ENCODE measurements around the gene GPATCH2. TPM values are rescaled to one million over a fixed set of nuclear protein-coding genes. Genes with fewer than 3 reads are reported as not detected.
"Not testable (repeated sequence)": the region's sequence is repeated elsewhere in the genome, so short reads cannot be mapped to it uniquely, and the experiment has no call there.

The GPATCH2 gene
- total RNA-seq, 1 experiment from 2014 or later: 34.5 TPM

- no peaks in the 10 kb centered on the region for H3K4me1 Mint-ChIP-seq (ENCODE audit: insufficient read depth, unreplicated experiment)
- ChIA-PET CTCF (interaction anchor here (0.6 to 0.9 kb wide), 3 partner anchors 15 to 444 kb away, joined by 3 to 5 read pairs (median 3); no protein-coding TSS in a partner anchor), POLR2A (interaction anchor here (0.6 kb wide), 1 partner anchor 212 kb away, joined by 3 read pairs; no protein-coding TSS in a partner anchor)
- intact Hi-C loops (cut with micrococcal nuclease): no loop called here
- no peaks in the 10 kb centered on the region for H3K9me3 Mint-ChIP-seq (ENCODE audit: unreplicated experiment)
- no peak for TF ChIP-seq CTCF (IDR thresholded peaks at IDR 0.05; ENCODE audit: unreplicated experiment)
- H3K27ac Mint-ChIP-seq (ENCODE audit: low read depth, unreplicated experiment): no peak overlapping the region
- H3K4me3 Mint-ChIP-seq (ENCODE audit: unreplicated experiment): no peak overlapping the region
- no peaks in the 10 kb centered on the region for H3K36me3 Mint-ChIP-seq (ENCODE audit: insufficient read depth, unreplicated experiment)
- no TSS peak for BruUV-seq (replicated peaks)
- H3K27me3 Mint-ChIP-seq (ENCODE audit: insufficient read depth, unreplicated experiment): peaks cover 16% of the 10 kb centered on the region
- DNase-seq (ENCODE audit: unreplicated experiment): no peak
Observed at GRCh38 chr1:217392441-217392840, 238.4 kb downstream of the GPATCH2 start.

GRCh38 chr1:217389895-217390294, 241.0 kb downstream of the GPATCH2 start:
- DNase-seq (ENCODE audit: unreplicated experiment): no peak
- no peak overlapping the region for H3K4me3 Mint-ChIP-seq (ENCODE audit: unreplicated experiment)
- CTCF ChIA-PET: interaction anchor here (0.5 to 0.7 kb wide), 2 partner anchors 436 to 802 kb away, joined by 3 to 5 read pairs; no protein-coding TSS in a partner anchor
- no peak for TF ChIP-seq CTCF (IDR thresholded peaks at IDR 0.05; ENCODE audit: unreplicated experiment)
- no peak overlapping the region for H3K27ac Mint-ChIP-seq (ENCODE audit: low read depth, unreplicated experiment)
- peaks cover 7% of the 10 kb centered on the region for H3K27me3 Mint-ChIP-seq (ENCODE audit: insufficient read depth, unreplicated experiment)
- no peaks in the 10 kb centered on the region for H3K9me3 Mint-ChIP-seq (ENCODE audit: unreplicated experiment)
- no peaks in the 10 kb centered on the region for H3K36me3 Mint-ChIP-seq (ENCODE audit: insufficient read depth, unreplicated experiment)
- H3K4me1 Mint-ChIP-seq (ENCODE audit: insufficient read depth, unreplicated experiment): no peaks in the 10 kb centered on the region
- no TSS peak for BruUV-seq (replicated peaks)
- intact Hi-C loops (cut with micrococcal nuclease): no loop called here
- POLR2A ChIA-PET: no interaction called here

GRCh38 chr1:217388522-217389065, 242.3 kb downstream of the GPATCH2 start:
- H3K9me3 Mint-ChIP-seq (ENCODE audit: unreplicated experiment): no peaks in the 10 kb centered on the region

GRCh38 chr1:217381773-217382172, 249.1 kb downstream of the GPATCH2 start:
- peaks cover 15% of the 10 kb centered on the region for H3K9me3 Mint-ChIP-seq (ENCODE audit: unreplicated experiment)
- H3K27me3 Mint-ChIP-seq (ENCODE audit: insufficient read depth, unreplicated experiment); intact Hi-C loops (cut with micrococcal nuclease); DNase-seq (ENCODE audit: unreplicated experiment); H3K4me3 Mint-ChIP-seq (ENCODE audit: unreplicated experiment); H3K4me1 Mint-ChIP-seq (ENCODE audit: insufficient read depth, unreplicated experiment); H3K27ac Mint-ChIP-seq (ENCODE audit: low read depth, unreplicated experiment); BruUV-seq (replicated peaks); POLR2A ChIA-PET; H3K36me3 Mint-ChIP-seq (ENCODE audit: insufficient read depth, unreplicated experiment): not testable (repeated sequence)
- CTCF ChIA-PET: interaction anchor here (0.6 kb wide), 1 partner anchor 1785 kb away, joined by 3 read pairs; no protein-coding TSS in a partner anchor

More at GRCh38 chr1:217388522-217389065, 242.3 kb downstream of the GPATCH2 start:
- Mint-ChIP-seq H3K36me3 (ENCODE audit: insufficient read depth, unreplicated experiment) (no peaks in the 10 kb centered on the region), H3K4me3 (ENCODE audit: unreplicated experiment) (no peak overlapping the region), H3K4me1 (ENCODE audit: insufficient read depth, unreplicated experiment) (no peaks in the 10 kb centered on the region), H3K27ac (ENCODE audit: low read depth, unreplicated experiment) (no peak overlapping the region), H3K27me3 (ENCODE audit: insufficient read depth, unreplicated experiment) (no peaks in the 10 kb centered on the region)
- CTCF ChIA-PET: interaction anchor here (0.6 to 1.3 kb wide), 3 partner anchors 12 to 360 kb away, joined by 3 to 4 read pairs (median 4); no protein-coding TSS in a partner anchor
- TF ChIP-seq CTCF (IDR thresholded peaks at IDR 0.05; ENCODE audit: unreplicated experiment): no peak
- intact Hi-C loops (cut with micrococcal nuclease): no loop called here
- BruUV-seq (replicated peaks): no TSS peak
- POLR2A ChIA-PET: interaction anchor here (0.7 kb wide), 1 partner anchor 242 kb away, joined by 4 read pairs; the partner anchor contains the start of genes GPATCH2 and SPATA17
- no peak for DNase-seq (ENCODE audit: unreplicated experiment)

GRCh38 chr1:217379804-217380203, 251.1 kb downstream of the GPATCH2 start:
- H3K27ac Mint-ChIP-seq (ENCODE audit: low read depth, unreplicated experiment); H3K36me3 Mint-ChIP-seq (ENCODE audit: insufficient read depth, unreplicated experiment); BruUV-seq (replicated peaks); H3K4me1 Mint-ChIP-seq (ENCODE audit: insufficient read depth, unreplicated experiment); H3K27me3 Mint-ChIP-seq (ENCODE audit: insufficient read depth, unreplicated experiment); H3K4me3 Mint-ChIP-seq (ENCODE audit: unreplicated experiment); DNase-seq (ENCODE audit: unreplicated experiment); POLR2A ChIA-PET; intact Hi-C loops (cut with micrococcal nuclease): not testable (repeated sequence)
- H3K9me3 Mint-ChIP-seq (ENCODE audit: unreplicated experiment): peaks cover 15% of the 10 kb centered on the region
- CTCF ChIA-PET: interaction anchor here (0.6 to 0.8 kb wide), 3 partner anchors 16 to 758 kb away, joined by 3 to 5 read pairs (median 3); no protein-coding TSS in a partner anchor
